Right kidney (tissue), 1 donor: ENCODE data around the gene MARS2.
"Not testable (repeated sequence)": the region's sequence is repeated elsewhere in the genome, so short reads cannot be mapped to it uniquely, and the experiment has no call there.

Source experiments
- DNase-seq: peaks from one replicate; pipeline ENCODE4 v3.0.0-alpha.2; 2016

MARS2 gene

GRCh38 chr2:197705912-197706838 is 1.0 kb downstream of the MARS2 start:
- no peak for DNase-seq

- DNase-seq: no peak
Measured at GRCh38 chr2:197706839-197707207, 1.7 kb downstream of the MARS2 start.

DNA sequence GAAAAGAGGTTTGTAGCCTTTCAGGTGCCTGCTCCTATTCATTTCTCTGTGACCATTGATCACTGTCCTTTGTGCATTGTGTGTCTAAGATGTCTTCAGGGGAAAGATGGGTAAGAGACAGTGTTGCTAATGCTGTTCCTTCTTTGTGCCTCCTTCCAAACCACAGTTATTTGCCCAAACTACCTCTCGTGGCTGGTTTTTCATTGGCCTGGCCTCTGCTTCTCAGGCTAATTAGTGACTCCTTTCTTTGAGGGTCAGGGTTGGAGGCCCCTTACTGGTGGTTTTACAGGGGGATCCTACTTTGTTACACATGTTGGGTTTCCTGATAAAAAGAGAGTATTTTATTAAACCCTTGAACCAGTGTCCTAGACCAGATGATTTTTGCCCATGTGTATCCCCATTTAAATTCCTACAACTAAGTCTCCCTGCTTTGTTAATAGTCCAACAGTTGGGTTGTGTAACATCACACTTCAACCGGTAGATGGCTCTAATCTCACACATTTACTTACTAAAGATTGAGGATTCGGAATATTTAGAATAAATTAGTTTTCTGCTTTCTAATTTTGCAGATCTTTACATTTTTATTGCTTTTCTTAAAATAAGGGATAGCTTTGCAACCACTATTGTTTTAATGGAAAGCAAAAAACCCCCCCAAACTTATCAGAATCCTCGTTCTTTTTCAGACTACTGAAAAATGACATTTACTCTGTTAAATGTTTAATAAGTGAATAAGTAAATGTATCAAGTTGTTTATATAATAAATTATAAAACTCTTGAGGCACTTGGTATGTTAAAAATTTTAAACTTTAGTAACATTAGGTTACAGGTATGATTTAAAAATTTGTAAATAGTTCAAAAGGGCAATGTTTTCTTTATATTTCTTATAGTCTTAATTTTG is 2.4 kb downstream of the MARS2 start:
- peak; percentile 13 for DNase-seq

- DNase-seq: no peak
Measured at GRCh38 chr2:197708331-197708730, 3.2 kb downstream of the MARS2 start.

- not testable (repeated sequence) for DNase-seq
Measured at GRCh38 chr2:197709140-197709539, 4.0 kb downstream of the MARS2 start.

DNA sequence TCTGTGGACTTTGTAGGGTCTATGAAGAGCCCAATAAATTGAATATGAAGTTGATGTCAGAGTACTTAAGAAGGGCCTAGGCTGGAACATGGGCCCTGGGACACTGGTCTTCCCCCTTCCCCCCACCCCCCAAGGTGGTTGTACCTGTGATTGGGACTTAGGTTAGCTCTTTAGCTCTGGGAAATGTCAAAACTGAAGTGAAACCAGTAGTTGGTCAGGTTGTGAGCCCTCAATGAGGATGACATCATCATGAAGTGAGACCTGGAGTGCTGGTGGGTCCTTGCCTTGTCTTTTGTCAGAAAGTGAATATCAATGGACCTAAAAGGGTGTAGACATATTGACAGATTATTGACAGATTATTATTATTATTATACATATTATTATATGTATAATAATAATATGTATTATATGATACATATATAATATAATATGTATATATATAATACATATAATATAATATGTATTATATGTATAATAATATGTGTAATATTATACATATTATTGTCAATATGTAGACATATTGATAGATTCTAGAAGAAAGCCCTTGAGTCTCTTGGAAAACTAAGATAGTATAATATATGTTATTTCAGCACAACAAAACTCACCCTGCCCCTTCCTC is 5.4 kb downstream of the MARS2 start:
- no peak for DNase-seq

DNA sequence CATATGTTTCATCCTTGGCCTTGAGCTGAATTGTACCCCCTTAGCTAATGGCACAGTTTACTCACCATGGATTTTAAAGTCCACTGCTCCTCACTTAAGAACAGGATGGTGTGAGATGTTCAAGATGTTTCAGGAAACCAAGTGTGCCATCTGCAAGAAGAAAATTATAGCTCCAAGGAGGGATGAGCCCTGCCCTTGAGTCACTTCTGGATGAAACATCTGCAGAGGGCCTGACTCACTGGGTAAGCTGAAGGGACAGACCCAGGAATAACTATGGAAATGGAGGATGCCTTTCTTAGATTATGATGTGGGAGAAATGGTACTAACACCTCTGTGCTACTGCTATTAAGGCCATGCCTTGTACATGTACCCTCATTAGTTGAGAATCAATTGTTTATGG is 6.4 kb downstream of the MARS2 start:
- DNase-seq: no peak

GRCh38 chr2:197713271-197713670 is 8.1 kb downstream of the MARS2 start:
- no peak for DNase-seq

GRCh38 chr2:197717863-197718262 is 12.7 kb downstream of the MARS2 start:
- no peak for DNase-seq

DNA sequence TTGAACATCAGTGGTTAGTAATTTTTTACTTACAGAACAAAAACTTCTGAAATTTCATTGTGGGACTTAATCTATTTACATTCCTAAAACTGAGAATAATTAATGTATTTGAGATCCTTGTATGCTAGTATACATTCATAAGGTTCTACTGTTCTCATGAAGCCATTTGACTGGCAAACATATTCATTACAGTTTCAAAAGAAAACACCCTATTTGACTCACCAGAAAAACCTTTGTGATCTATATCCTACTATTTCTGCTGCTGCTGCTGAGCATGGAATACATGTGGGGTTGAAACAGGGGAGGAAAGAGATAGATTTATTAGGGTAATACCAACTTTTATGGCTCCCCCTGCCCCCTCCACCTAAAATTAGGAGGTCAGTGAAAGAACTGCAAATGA is 21.8 kb downstream of the MARS2 start:
- no peak for DNase-seq

DNA sequence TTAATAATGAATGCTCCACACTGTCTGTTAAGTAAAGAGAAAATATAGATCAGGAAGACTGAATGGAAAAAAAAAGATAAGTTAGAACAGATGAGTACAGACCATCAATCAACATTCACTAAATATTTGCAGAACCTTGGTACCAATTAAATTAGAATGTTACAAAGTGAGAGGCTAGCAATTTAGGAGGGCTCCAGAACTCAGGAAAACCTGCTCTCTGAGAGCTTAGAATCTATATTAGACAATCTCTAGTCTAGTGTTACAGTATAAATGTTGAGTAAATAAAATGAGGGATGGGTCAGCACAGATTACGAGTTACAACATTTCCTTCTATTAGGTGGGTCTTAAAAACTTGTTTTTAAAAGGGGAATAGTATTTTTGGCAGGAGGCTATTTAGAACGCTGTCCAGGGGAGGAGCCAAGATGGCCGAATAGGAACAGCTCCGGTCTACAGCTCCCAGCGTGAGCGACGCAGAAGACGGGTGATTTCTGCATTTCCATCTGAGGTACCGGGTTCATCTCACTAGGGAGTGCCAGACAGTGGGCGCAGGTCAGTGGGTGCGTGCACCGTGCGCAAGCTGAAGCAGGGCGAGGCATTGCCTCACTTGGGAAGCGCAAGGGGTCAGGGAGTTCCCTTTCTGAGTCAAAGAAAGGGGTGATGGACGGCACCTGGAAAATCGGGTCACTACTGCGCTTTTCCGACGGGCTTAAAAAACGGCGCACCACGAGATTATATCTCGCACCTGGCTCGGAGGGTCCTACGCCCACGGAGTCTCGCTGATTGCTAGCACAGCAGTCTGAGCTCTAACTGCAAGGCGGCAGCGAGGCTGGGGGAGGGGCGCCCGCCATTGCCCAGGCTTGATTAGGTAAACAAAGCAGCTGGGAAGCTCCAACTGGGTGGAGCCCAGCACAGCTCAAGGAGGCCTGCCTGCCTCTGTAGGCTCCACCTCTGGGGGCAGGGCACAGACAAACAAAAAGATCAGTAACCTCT is 23.7 kb downstream of the MARS2 start:
- not testable (repeated sequence) for DNase-seq

- DNase-seq: no peak
Measured at GRCh38 chr2:197740200-197740599, 35.0 kb downstream of the MARS2 start.
